Activated naive CD4-positive, alpha-beta T cell treated with anti-CD3 and anti-CD28 coated beads for 36 hours (primary cell): ENCODE measurements around the gene TRAPPC2. TPM values are rescaled to one million over a fixed set of nuclear protein-coding genes. Genes with fewer than 3 reads are reported as not detected.

Experiments
- CTCF ChIA-PET: fragments of 350-600 bp; sonication (Branson Sonifier 250); formaldehyde crosslinking; loops from one replicate; lab custom pipeline; 2021; ENCODE audit warnings: antibody characterized with exemption; lab: Charles Lee
- DNase-seq: peaks from one replicate; pipeline ENCODE4 v3.0.0-alpha.2; 2020
- H3K27ac Mint-ChIP-seq: one replicate; pipeline ENCODE4 v1.8.0; 2021; ENCODE audit warnings: mild to moderate bottlenecking, mixed read lengths
- H3K27me3 Mint-ChIP-seq: one replicate; pipeline ENCODE4 v1.8.0; 2021; ENCODE audit warnings: low read depth, mixed read lengths
- H3K36me3 Mint-ChIP-seq: one replicate; pipeline ENCODE4 v1.8.0; 2021; ENCODE audit warnings: low read depth, mixed read lengths
- H3K4me1 Mint-ChIP-seq: one replicate; pipeline ENCODE4 v1.8.0; 2021; ENCODE audit warnings: low read depth, mixed read lengths
- H3K4me3 Mint-ChIP-seq: one replicate; pipeline ENCODE4 v1.8.0; 2021; ENCODE audit warnings: mild to moderate bottlenecking, moderate library complexity, mixed read lengths
- H3K9me3 Mint-ChIP-seq: one replicate; pipeline ENCODE4 v1.8.0; 2021; ENCODE audit warnings: mixed read lengths
- intact Hi-C: fragments of 100-400 bp; cut with micrococcal nuclease; formaldehyde crosslinking; loops from one replicate; pipeline ENCODE4 v1.15.1; 2023
- total RNA-seq, 2 experiments: library from RNA; stranded (reverse); gene quantifications; one replicate each; pipeline ENCODE4 v1.2.3, GENCODE V29; 2021

The TRAPPC2 gene
- total RNA-seq, 2 experiments from 2014 or later: 9.6 to 10.7 TPM

DNA sequence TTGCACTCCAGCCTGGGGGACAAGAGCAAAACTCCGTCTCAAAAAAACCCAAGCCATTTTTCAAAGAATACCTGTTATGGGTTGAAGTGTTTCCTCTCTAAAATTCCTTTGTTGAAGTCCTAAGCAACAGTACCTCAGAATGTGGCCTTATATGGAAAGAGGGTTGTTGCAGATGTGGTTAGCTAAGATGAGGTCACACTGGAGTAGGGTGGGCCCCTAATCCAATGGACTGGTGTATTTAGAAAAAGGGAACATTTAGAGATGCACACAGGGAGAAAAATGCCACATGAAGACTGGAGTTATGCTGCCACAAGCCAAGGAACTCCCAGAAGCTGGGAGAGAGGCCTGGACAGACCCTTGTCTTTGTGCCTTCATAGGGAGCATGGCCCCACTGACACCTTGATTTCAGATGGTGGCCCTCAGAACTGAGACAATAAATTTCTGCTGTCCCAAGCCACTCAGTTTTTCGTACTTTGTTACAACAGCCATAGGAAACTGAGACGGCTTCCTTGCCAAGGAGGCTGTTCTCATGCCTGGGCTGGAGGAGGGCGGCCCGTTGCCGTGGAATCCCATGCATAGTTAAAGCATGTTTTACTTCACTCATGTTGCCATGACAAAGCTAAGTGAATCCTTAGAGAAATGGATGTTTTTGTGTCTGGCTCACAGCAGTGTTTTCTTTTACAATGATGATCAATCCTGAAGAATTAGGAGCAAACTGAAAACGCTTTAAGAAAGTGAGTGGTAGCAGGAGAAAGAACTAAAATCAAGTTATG, 16.5 kb downstream of the TRAPPC2 start:
- no peaks in the 10 kb centered on the region for H3K27me3 Mint-ChIP-seq
- peaks cover 18% of the 10 kb centered on the region for H3K36me3 Mint-ChIP-seq
- peaks cover 18% of the 10 kb centered on the region for H3K4me1 Mint-ChIP-seq
- no peak overlapping the region for H3K4me3 Mint-ChIP-seq
- no peak for DNase-seq
- intact Hi-C loops: loop anchor here (2.0 kb wide), 2 partner anchors 15 kb away; no protein-coding TSS in a partner anchor
- no peak overlapping the region for H3K27ac Mint-ChIP-seq
- CTCF ChIA-PET: no interaction called here
- H3K9me3 Mint-ChIP-seq: no peaks in the 10 kb centered on the region

DNA sequence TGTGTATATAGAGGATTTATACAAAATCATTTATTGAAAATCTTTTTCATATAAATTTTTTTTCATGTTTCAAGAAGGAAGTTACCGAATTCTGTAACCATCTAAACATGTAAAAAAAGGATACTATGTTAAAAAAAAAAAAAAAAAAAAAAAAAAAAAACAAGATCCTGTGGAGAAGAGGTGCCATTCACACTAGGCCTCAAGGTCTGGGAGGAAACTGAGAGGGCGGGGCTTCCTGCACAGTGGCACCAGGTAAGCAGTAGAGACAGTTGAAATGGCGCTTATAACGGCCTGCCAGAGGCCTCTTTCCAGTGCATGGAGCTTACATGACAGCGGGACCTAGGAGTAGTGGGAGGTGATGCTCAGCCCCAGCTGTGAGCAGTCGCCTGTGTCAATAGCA, 17.5 kb downstream of the TRAPPC2 start:
- peak overlapping the region; percentile 43 for H3K27ac Mint-ChIP-seq
- H3K27me3 Mint-ChIP-seq: no peaks in the 10 kb centered on the region
- H3K4me1 Mint-ChIP-seq: peaks cover 16% of the 10 kb centered on the region
- intact Hi-C loops: no loop called here
- H3K4me3 Mint-ChIP-seq: no peak overlapping the region
- H3K36me3 Mint-ChIP-seq: peaks cover 17% of the 10 kb centered on the region
- DNase-seq: peak; percentile 54
- CTCF ChIA-PET: interaction anchor here (1.6 kb wide), 1 partner anchor 21 kb away, joined by 3 read pairs; no protein-coding TSS in a partner anchor
- H3K9me3 Mint-ChIP-seq: no peaks in the 10 kb centered on the region

DNA sequence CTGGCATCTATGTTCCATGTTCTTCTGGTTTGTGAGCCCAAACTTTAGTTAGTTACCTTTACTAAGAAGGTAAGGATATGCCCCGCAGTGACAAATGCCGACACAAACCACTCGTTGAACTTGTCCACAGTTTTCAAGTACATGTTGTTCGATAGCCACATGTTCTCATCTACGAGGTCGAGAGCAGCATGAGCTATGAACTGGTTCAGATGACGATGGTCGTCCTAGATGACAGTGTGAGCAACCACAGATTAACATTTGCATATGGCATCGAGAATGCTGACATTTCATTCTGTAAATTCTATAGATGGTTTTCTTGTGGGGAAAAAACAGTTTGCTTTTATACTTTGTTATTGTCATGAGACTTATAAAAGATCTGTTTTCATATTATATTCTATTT, 18.0 kb downstream of the TRAPPC2 start:
- peaks cover 18% of the 10 kb centered on the region for H3K4me1 Mint-ChIP-seq
- CTCF ChIA-PET: interaction anchor here (1.6 kb wide), 1 partner anchor 21 kb away, joined by 3 read pairs; no protein-coding TSS in a partner anchor
- no peaks in the 10 kb centered on the region for H3K27me3 Mint-ChIP-seq
- no peak overlapping the region for H3K27ac Mint-ChIP-seq
- no peak overlapping the region for H3K4me3 Mint-ChIP-seq
- DNase-seq: no peak
- intact Hi-C loops: no loop called here
- H3K9me3 Mint-ChIP-seq: no peaks in the 10 kb centered on the region
- H3K36me3 Mint-ChIP-seq: peaks cover 21% of the 10 kb centered on the region

DNA sequence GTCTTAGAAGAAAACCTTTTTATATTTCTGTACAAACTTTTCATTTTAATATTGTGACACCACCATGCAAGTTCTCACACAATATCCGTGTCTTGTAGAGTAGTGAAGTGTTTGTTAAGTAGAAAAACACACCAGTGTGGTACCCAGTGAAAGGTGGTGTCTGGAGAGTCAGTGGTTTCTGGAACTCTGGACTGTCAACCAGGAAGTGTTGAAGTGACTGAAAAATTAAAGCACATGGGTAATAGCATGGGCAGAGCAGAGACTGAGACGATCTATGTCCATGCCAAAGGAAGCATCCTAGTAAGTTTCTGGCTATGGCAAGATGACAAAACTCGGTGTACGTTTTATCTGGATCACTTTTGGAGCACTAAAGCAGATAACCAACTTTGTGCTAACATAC, 23.3 kb downstream of the TRAPPC2 start:
- CTCF ChIA-PET: interaction anchor here (0.7 kb wide), 1 partner anchor 21 kb away, joined by 3 read pairs; no protein-coding TSS in a partner anchor
- DNase-seq: no peak
- intact Hi-C loops: no loop called here

DNA sequence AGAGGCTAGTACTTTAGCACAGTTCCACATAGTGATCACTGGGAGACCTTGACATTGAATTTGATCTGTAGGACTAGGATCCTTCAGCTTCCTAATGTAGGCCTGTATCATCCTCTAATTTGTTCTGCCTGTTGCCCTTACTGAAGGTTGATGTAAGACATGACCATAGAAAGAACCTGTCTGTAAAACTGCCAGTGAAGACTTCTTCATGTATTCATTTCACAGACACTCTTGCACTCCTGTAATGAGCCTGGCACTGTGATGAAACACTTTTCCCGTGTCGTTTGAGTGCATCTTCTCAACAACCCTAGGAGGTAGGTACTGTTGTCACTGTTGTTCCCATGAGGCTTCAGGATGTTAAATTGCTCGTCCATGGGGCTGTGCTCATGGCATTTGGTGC, 30.8 kb downstream of the TRAPPC2 start:
- Mint-ChIP-seq H3K4me3 (no peak overlapping the region), H3K36me3 (peaks cover 16% of the 10 kb centered on the region), H3K27ac (peak overlapping the region; percentile 73), H3K4me1 (peaks cover 49% of the 10 kb centered on the region), H3K9me3 (no peaks in the 10 kb centered on the region), H3K27me3 (no peaks in the 10 kb centered on the region)
- peak; percentile 14 for DNase-seq
- CTCF ChIA-PET: no interaction called here
- intact Hi-C loops: loop anchor here (2.0 to 5.0 kb wide), 2 partner anchors 15 to 36 kb away; no protein-coding TSS in a partner anchor

More for the DNA sequence above, 23.3 kb downstream of the TRAPPC2 start:
- Mint-ChIP-seq H3K4me1 (peaks cover 15% of the 10 kb centered on the region), H3K9me3 (no peaks in the 10 kb centered on the region), H3K27me3 (no peaks in the 10 kb centered on the region), H3K27ac (no peak overlapping the region), H3K36me3 (peaks cover 18% of the 10 kb centered on the region), H3K4me3 (no peak overlapping the region)

DNA sequence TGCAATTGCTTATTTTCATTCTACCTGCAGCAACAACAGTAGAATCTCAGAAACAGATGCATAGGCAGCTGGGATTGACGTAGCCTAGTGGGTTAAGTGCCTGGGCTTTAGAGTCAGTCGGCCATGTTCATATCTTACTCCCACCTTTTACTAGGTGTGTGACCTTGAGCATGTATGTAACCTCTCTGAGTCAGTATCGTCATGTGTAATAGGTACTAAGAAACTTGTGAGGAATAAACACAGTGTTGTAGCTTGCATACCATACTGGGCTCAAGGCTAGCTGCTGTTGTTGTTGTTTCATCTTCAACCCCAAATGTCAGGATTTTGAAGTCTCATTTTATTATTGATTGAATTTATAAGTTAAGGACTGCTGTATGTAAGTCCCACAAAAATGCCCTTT, 31.3 kb downstream of the TRAPPC2 start:
- H3K27ac Mint-ChIP-seq: peak overlapping the region; percentile 50
- intact Hi-C loops: loop anchor here (2.0 to 5.0 kb wide), 2 partner anchors 16 to 36 kb away; no protein-coding TSS in a partner anchor
- H3K4me1 Mint-ChIP-seq: peaks cover 53% of the 10 kb centered on the region
- H3K27me3 Mint-ChIP-seq: no peaks in the 10 kb centered on the region
- no peak overlapping the region for H3K4me3 Mint-ChIP-seq
- DNase-seq: no peak
- no peaks in the 10 kb centered on the region for H3K9me3 Mint-ChIP-seq
- H3K36me3 Mint-ChIP-seq: peaks cover 16% of the 10 kb centered on the region
- CTCF ChIA-PET: no interaction called here

DNA sequence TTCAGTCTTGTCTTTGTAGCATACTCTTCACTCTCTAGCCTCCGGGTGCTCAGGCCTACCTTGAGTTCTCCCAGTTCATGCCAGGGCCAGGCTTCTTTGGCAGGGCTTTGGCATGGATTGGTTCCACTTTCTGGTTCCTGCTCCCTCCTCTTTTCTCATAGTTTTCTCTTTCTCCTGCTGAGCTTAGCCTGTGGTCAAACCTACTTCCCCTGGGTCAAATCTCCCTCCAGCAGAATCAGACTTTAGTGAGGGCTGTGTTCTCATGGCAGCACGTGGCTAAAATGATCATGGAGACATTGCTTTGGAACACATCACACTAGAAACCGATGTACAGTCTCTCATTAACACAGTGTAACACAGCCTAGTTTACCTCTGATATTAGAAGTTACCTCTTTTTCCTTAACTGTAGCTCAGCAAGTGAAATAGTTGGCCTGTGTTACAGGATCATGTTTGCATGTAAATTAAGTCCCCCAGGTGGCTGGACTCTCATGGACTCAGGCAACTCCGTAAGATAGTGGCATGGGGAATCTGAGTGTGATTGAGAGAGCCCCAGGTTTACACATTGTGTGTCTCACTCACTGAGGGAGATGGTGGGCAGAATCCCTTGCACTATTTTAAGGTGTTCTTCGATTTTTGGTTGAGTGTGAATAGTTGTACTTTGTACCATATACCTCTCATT, 32.2 kb downstream of the TRAPPC2 start:
- H3K36me3 Mint-ChIP-seq: peaks cover 11% of the 10 kb centered on the region
- H3K27me3 Mint-ChIP-seq: no peaks in the 10 kb centered on the region
- CTCF ChIA-PET: interaction anchor here (0.6 kb wide), 2 partner anchors 11 to 65 kb away, joined by 3 to 4 read pairs; no protein-coding TSS in a partner anchor
- H3K9me3 Mint-ChIP-seq: no peaks in the 10 kb centered on the region
- intact Hi-C loops: loop anchor here (2.0 to 5.0 kb wide), 2 partner anchors 17 to 35 kb away; no protein-coding TSS in a partner anchor
- peaks cover 57% of the 10 kb centered on the region for H3K4me1 Mint-ChIP-seq
- DNase-seq: no peak
- H3K27ac Mint-ChIP-seq: peak overlapping the region; percentile 68
- no peak overlapping the region for H3K4me3 Mint-ChIP-seq

DNA sequence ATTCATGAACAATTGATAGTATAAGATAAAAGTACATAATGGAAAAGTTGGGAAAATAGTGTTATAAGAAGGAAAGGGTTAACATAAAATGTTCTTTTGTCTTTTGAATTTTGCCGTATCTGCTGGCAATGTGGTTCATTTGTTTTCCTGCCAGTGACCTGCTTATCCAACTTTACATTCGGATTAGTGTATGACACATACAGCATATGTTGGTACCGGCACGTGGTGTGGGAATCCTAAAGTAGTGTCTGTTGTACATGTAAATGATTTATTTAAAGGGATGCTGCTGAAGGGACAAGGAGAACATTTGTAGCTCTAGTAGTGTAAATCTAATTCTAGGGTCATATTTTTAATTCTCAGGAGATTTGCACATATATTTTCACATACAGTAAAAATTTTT, 34.0 kb downstream of the TRAPPC2 start:
- no peak for DNase-seq
- no peaks in the 10 kb centered on the region for H3K27me3 Mint-ChIP-seq
- peaks cover 13% of the 10 kb centered on the region for H3K36me3 Mint-ChIP-seq
- H3K27ac Mint-ChIP-seq: no peak overlapping the region
- no peaks in the 10 kb centered on the region for H3K9me3 Mint-ChIP-seq
- H3K4me1 Mint-ChIP-seq: peaks cover 68% of the 10 kb centered on the region
- CTCF ChIA-PET: no interaction called here
- no peak overlapping the region for H3K4me3 Mint-ChIP-seq
- intact Hi-C loops: loop anchor here (5.0 kb wide), 1 partner anchor 33 kb away; no protein-coding TSS in a partner anchor

DNA sequence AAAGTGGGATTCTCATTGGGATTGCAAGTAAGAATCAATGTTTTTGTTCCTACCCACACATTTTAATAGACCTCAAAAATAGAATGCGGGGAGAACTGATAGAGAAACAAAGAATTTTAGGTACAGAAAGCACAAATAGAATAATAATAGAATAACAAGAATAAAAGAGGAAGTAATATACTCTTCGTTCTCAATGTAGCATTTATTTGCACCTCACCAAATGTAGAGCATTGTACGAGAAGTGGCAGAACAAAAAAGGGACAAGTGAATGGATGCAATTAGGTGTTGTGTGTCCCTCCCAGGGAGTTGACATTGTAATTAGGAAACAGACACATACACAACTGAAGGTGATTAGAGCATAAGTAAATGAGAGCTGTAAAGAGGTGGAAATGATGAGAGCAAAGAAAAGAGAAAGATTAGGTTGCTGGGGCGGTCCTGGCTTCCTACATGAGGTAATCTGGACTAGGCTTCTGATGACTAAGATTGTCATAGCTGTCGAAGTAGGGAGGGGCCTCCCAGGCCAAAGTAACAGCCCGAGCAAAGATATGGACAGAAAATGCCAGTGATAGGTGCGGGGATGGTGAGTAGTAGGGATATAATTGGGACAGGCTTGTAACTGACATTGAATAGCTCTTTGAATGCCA, 35.1 kb downstream of the TRAPPC2 start:
- peaks cover 78% of the 10 kb centered on the region for H3K4me1 Mint-ChIP-seq
- no peaks in the 10 kb centered on the region for H3K27me3 Mint-ChIP-seq
- CTCF ChIA-PET: interaction anchor here (0.6 kb wide), 1 partner anchor 12 kb away, joined by 4 read pairs; no protein-coding TSS in a partner anchor
- H3K9me3 Mint-ChIP-seq: no peaks in the 10 kb centered on the region
- no peak for DNase-seq
- H3K4me3 Mint-ChIP-seq: no peak overlapping the region
- intact Hi-C loops: no loop called here
- H3K36me3 Mint-ChIP-seq: peaks cover 13% of the 10 kb centered on the region
- peak overlapping the region; percentile 59 for H3K27ac Mint-ChIP-seq

DNA sequence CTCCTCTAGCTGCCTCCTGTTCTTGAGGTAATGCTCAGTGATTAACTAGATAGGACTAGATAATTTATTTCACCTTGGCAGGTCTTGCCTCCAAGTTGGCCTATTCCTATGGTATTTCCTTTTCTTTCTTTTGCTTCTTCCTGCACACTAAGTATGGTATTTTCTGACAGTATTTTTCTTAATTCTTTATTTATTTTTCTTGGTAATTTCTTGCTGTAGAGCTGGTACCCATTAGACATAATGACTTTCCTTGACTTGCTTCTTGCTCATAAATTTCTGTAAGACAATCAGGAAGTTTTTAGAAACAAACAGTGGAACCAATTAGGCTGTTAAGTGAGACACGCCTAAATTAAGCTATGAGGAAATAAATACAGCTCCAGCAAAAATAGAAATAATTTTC, 36.0 kb downstream of the TRAPPC2 start:
- no peak for DNase-seq
- intact Hi-C loops: no loop called here
- no peak overlapping the region for H3K4me3 Mint-ChIP-seq
- CTCF ChIA-PET: no interaction called here
- H3K9me3 Mint-ChIP-seq: no peaks in the 10 kb centered on the region
- peaks cover 78% of the 10 kb centered on the region for H3K4me1 Mint-ChIP-seq
- H3K27me3 Mint-ChIP-seq: no peaks in the 10 kb centered on the region
- peaks cover 10% of the 10 kb centered on the region for H3K36me3 Mint-ChIP-seq
- no peak overlapping the region for H3K27ac Mint-ChIP-seq

DNA sequence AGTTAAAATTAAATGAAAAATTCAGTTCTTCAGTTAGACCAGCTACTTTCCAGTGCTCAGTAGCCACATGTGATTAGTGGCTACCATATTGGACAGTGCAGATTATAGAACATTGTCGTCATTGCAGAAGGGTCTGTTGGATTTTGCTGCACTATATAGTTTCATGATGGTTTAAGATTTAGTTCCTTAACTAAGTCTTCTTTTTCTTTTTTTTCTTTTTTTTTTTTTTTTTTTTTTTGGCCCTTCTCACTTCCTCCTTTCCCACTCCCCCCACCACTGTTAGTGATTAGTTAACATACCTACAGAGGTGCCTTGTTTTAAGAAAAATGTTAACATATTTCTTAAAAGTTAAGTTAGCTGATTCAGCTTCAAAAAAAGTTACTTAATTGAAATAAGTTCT, 36.4 kb downstream of the TRAPPC2 start:
- Mint-ChIP-seq H3K27ac (no peak overlapping the region), H3K36me3 (peaks cover 10% of the 10 kb centered on the region), H3K9me3 (no peaks in the 10 kb centered on the region), H3K4me1 (peaks cover 81% of the 10 kb centered on the region), H3K27me3 (no peaks in the 10 kb centered on the region), H3K4me3 (no peak overlapping the region)
- CTCF ChIA-PET: interaction anchor here (0.6 to 0.8 kb wide), 2 partner anchors 32 to 36 kb away, joined by 3 to 4 read pairs; no protein-coding TSS in a partner anchor
- intact Hi-C loops: no loop called here
- DNase-seq: no peak

DNA sequence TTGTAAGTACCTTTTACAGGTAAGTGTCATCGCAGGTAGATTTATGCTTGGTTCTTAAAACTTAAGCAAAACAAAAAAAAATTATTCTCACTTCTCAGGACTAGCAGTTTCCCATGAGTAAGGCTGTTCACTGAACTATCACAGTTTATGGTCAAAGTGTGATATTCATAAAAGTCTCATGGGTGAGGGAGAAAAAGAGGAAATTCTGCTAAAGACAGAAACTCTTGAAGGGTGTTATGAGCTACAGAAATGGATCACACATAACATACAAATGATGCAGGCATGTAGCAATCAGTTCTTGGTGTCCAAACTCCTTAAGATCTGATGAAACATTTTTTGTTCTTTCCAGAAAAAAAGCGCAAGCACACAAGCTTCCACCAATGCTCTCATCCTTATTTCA, 37.0 kb downstream of the TRAPPC2 start:
- Mint-ChIP-seq H3K36me3 (peaks cover 10% of the 10 kb centered on the region), H3K27ac (peak overlapping the region; percentile 32), H3K4me3 (no peak overlapping the region), H3K27me3 (no peaks in the 10 kb centered on the region), H3K9me3 (no peaks in the 10 kb centered on the region), H3K4me1 (peaks cover 81% of the 10 kb centered on the region)
- CTCF ChIA-PET: interaction anchor here (0.6 to 0.8 kb wide), 2 partner anchors 33 to 36 kb away, joined by 3 to 4 read pairs; no protein-coding TSS in a partner anchor
- intact Hi-C loops: no loop called here
- no peak for DNase-seq
